Islet of Langerhans (tissue), 1 donor: ENCODE measurements around the gene PMF1.

Experiments used
- FAIRE-seq: peaks from one replicate; lab custom pipeline; 2011; peaks lifted over from hg19 to GRCh38; lab: Jason Lieb, UNC

Gene PMF1

DNA sequence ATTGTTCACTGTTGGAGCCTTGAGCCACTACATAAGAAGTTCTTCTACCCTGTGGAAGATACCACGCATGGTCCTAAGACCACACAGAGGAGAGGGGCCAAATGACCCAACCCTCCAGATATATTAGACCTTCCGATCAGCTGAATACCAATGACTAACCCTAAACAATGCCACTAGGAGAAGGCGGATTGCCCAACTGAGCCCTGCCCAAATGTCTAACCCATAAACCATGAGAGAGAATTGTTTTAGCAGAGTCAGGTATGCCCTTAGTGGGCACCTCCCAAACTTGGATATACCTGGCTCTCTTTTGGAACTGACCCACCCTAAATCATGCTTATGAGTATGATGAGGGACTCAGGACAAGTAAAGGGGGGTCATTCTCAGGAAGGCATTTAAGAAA, 57.5 kb downstream of the PMF1 start:
- no peak for FAIRE-seq

DNA sequence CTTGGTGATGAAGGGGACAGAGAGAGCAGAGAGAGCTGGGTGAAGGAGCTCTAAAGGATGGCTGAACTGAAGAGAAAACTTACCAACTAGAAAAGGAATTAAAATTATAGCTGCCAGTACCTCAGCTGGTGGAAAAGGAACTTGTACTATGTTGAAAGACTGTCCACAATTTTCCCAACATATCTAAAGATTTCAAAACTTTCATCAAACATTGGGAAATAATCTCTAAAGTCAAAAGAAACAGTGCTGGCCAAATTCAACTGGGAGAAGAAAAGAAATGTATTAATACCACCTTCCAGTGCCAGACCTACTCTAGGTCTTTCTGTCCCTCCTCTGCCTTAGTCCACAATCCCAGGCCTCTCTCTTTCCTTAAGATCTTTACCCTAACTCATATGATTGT, 63.7 kb downstream of the PMF1 start:
- no peak for FAIRE-seq

GRCh38 chr1:156276966-156277381, 64.2 kb downstream of the PMF1 start:
- FAIRE-seq: no peak

DNA sequence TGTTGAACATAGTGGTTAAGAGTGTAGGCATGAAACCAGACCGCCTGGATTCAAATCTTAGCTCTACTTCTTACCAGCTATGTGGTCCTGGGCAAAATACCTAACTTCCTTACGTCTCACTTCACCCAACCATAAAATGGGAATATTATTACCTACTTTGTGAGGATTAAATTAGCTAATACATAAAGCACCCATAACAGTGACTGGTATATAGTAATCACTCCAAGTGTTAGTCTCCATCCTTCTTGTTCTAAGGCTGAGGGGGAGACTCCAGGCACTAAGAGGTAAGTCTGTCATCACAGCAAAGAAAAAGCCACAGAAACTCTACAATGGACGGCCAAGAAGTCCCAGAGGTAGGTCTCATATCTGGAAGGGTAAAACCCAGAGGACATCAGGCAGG, 67.0 kb downstream of the PMF1 start:
- no peak for FAIRE-seq

GRCh38 chr1:156281281-156281680, 68.5 kb downstream of the PMF1 start:
- FAIRE-seq: no peak

GRCh38 chr1:156281693-156282478, 69.1 kb downstream of the PMF1 start:
- FAIRE-seq: no peak

DNA sequence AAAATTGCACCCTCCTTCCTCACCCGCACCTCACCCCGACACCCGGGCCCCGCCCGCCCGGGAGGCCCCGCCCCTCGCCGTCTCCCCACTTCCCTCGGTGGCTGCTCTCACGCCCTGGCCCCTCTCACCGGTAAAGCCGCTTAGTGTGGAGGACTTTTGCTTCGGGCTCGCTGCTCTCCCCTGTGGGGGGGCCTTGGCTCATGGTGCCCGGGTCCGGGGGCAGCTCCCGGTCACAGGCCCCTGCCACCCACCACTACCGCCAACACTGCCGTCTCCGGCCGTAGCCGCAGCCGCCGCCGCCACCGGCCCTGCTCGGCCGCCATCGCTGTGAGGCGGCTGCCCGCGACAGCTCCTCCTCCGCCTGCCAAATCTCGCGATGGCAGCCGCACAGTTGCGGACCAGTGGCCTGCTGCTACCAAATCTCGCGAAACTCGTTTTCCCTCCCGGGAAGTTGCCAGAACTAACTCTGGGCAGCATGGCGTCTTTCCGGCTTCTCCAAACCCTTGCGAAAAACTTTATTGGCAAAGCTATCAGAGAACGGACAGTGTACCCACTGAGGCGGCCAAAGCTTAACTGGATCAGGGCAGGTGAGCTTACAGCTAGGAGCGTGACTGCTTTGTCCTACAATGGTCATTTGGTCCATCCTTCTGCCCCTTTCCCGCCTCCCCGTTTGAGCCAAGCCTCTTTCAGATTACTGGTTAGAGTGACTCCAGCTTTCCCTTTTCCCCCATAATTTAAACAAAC, 69.8 kb downstream of the PMF1 start, which contains the start of gene SMG5:
SMG5 (minus strand) TSS at position 347 of the 744 bp plus-strand sequence; CDS start at position 202, 145 bp downstream.
- FAIRE-seq: no peak

GRCh38 chr1:156283521-156283920, 70.7 kb downstream of the PMF1 start:
- no peak for FAIRE-seq

- FAIRE-seq: no peak
These were observed 71.3 kb downstream of the PMF1 start, which contains the start of gene TMEM79 for GRCh38 chr1:156284112-156284511. Gene TMEM79 (plus strand): TSS chr1:156284325. CDS start chr1:156285227, 902 bp downstream.

GRCh38 chr1:156284757-156285156, 72.0 kb downstream of the PMF1 start:
- FAIRE-seq: no peak

- no peak for FAIRE-seq
These were observed 72.6 kb downstream of the PMF1 start for GRCh38 chr1:156285437-156285836.

DNA sequence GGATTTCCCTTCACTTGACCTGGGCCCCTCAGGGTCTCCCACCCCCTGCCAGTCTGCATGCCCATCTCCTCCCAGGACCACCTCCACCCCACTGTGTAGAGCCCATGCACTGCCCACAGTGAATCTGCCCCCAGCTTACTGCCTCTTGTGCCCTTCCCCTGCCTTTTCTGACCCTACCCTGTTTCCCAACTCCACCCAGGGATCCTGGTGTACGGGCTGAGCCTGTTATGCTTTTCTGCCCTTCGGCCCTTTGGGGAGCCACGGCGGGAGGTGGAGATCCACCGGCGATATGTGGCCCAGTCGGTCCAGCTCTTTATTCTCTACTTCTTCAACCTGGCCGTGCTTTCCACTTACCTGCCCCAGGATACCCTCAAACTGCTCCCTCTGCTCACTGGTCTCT, 73.3 kb downstream of the PMF1 start:
- no peak for FAIRE-seq
